Activated naive CD8-positive, alpha-beta T cell treated with anti-CD3 and anti-CD28 coated beads, Interleukin-2, amount 10 ng/mL, durations not matched to agents 7 days and 5 days (primary cell): ENCODE results near the gene KIF19. TPM values are rescaled to one million over a fixed set of nuclear protein-coding genes. Genes with fewer than 3 reads are reported as not detected.
A peak's percentile ranks its signal among the peaks of the same experiment; 100 is the strongest.
"Not testable (repeated sequence)": the region's sequence is repeated elsewhere in the genome, so short reads cannot be mapped to it uniquely, and the experiment has no call there.

Experiments
- ATAC-seq: fragments of 150-1000 bp; cut with Tn5 transposase; one replicate; pipeline ENCODE4 v1.10.0; 2021; ENCODE audit warnings: low read depth, moderate library complexity
- POLR2A ChIA-PET: fragments of 350-600 bp; sonication (Branson Sonifier 250); formaldehyde crosslinking; loops from one replicate; lab custom pipeline; 2021; ENCODE audit warnings: antibody characterized with exemption; lab: Charles Lee
- DNase-seq: peaks from one replicate; pipeline ENCODE4 v3.0.0; 2021
- H3K27ac Mint-ChIP-seq: one replicate; pipeline ENCODE4 v1.8.0; 2022; ENCODE audit warnings: mild to moderate bottlenecking, mixed read lengths
- H3K27me3 Mint-ChIP-seq: one replicate; pipeline ENCODE4 v1.8.0; 2022; ENCODE audit warnings: mild to moderate bottlenecking, moderate library complexity, mixed read lengths
- H3K36me3 Mint-ChIP-seq: one replicate; pipeline ENCODE4 v1.8.0; 2021; ENCODE audit warnings: mild to moderate bottlenecking, mixed read lengths
- H3K4me1 Mint-ChIP-seq: one replicate; pipeline ENCODE4 v1.8.0; 2021; ENCODE audit warnings: mixed read lengths
- H3K4me3 Mint-ChIP-seq: one replicate; pipeline ENCODE4 v1.8.0; 2022; ENCODE audit warnings: mild to moderate bottlenecking, moderate library complexity, mixed read lengths
- H3K9me3 Mint-ChIP-seq: one replicate; pipeline ENCODE4 v1.8.0; 2021; ENCODE audit warnings: mixed read lengths
- total RNA-seq, 2 experiments: library from RNA; stranded (reverse); gene quantifications; one replicate each; pipeline ENCODE4 v1.2.3, GENCODE V29; 2021

Gene KIF19
- total RNA-seq: under 1 TPM; 0.61 to 0.91 TPM

- DNase-seq (peak; percentile 71), ATAC-seq (peak; percentile 87)
- no peak within 1 kb of the TSS for H3K27ac Mint-ChIP-seq
- H3K36me3 Mint-ChIP-seq: no peaks in the 10 kb centered on the region
- POLR2A ChIA-PET: no interaction called here
- H3K4me3 Mint-ChIP-seq: peak within 1 kb of the TSS; percentile 40
- H3K4me1 Mint-ChIP-seq: peaks cover 19% of the 10 kb centered on the region
- peaks cover 22% of the 10 kb centered on the region for H3K27me3 Mint-ChIP-seq
- H3K9me3 Mint-ChIP-seq: no peaks in the 10 kb centered on the region
Measured at GRCh38 chr17:74325743-74326379, at the start of gene KIF19. KIF19 (plus strand) TSS chr17:74326226; CDS start chr17:74326350, 124 bp downstream.

GRCh38 chr17:74276541-74277009, 49.5 kb upstream of the KIF19 start:
- no peak for ATAC-seq
- Mint-ChIP-seq H3K36me3 (no peaks in the 10 kb centered on the region), H3K27me3 (peaks cover 14% of the 10 kb centered on the region), H3K4me1 (peaks cover 36% of the 10 kb centered on the region), H3K27ac (peak overlapping the region; percentile 59), H3K4me3 (no peak overlapping the region), H3K9me3 (no peaks in the 10 kb centered on the region)
- no peak for DNase-seq
- POLR2A ChIA-PET: no interaction called here

- H3K27me3 Mint-ChIP-seq: peaks cover 11% of the 10 kb centered on the region
- H3K4me1 Mint-ChIP-seq: peaks cover 44% of the 10 kb centered on the region
- no peak overlapping the region for H3K4me3 Mint-ChIP-seq
Measured at GRCh38 chr17:74277935-74278334, 48.1 kb upstream of the KIF19 start.

GRCh38 chr17:74279617-74280016, 46.4 kb upstream of the KIF19 start:
- H3K4me1 Mint-ChIP-seq: peaks cover 40% of the 10 kb centered on the region
- H3K27me3 Mint-ChIP-seq, DNase-seq, ATAC-seq, H3K36me3 Mint-ChIP-seq, POLR2A ChIA-PET, H3K9me3 Mint-ChIP-seq: not testable (repeated sequence)
- peak overlapping the region; percentile 90 for H3K27ac Mint-ChIP-seq
- peak overlapping the region; percentile 43 for H3K4me3 Mint-ChIP-seq

More at GRCh38 chr17:74277935-74278334, 48.1 kb upstream of the KIF19 start:
- Mint-ChIP-seq H3K27ac (no peak overlapping the region), H3K36me3 (no peaks in the 10 kb centered on the region), H3K9me3 (no peaks in the 10 kb centered on the region)
- DNase-seq: no peak
- POLR2A ChIA-PET: no interaction called here
- no peak for ATAC-seq

- POLR2A ChIA-PET: no interaction called here
- H3K9me3 Mint-ChIP-seq: no peaks in the 10 kb centered on the region
- peak overlapping the region; percentile 90 for H3K27ac Mint-ChIP-seq
- H3K4me3 Mint-ChIP-seq: peak overlapping the region; percentile 43
- peaks cover 39% of the 10 kb centered on the region for H3K4me1 Mint-ChIP-seq
- H3K36me3 Mint-ChIP-seq: no peaks in the 10 kb centered on the region
- no peak for DNase-seq
- peak; percentile 86 for ATAC-seq
- H3K27me3 Mint-ChIP-seq: peaks cover 4% of the 10 kb centered on the region
Measured at GRCh38 chr17:74280093-74280513, 45.9 kb upstream of the KIF19 start.

GRCh38 chr17:74281799-74282198, 44.2 kb upstream of the KIF19 start:
- Mint-ChIP-seq H3K27ac (peak overlapping the region; percentile 9), H3K9me3 (no peaks in the 10 kb centered on the region), H3K4me3 (no peak overlapping the region), H3K36me3 (no peaks in the 10 kb centered on the region), H3K4me1 (peaks cover 34% of the 10 kb centered on the region), H3K27me3 (no peaks in the 10 kb centered on the region)
- POLR2A ChIA-PET: no interaction called here
- no peak for ATAC-seq
- DNase-seq: no peak

GRCh38 chr17:74282274-74282586, 43.8 kb upstream of the KIF19 start:
- H3K36me3 Mint-ChIP-seq, H3K4me3 Mint-ChIP-seq, ATAC-seq, POLR2A ChIA-PET, H3K27me3 Mint-ChIP-seq, H3K9me3 Mint-ChIP-seq, DNase-seq: not testable (repeated sequence)
- Mint-ChIP-seq H3K27ac (peak overlapping the region; percentile 93), H3K4me1 (peaks cover 34% of the 10 kb centered on the region)

- Mint-ChIP-seq H3K36me3 (no peaks in the 10 kb centered on the region), H3K27me3 (no peaks in the 10 kb centered on the region), H3K4me1 (peaks cover 34% of the 10 kb centered on the region), H3K4me3 (peak overlapping the region; percentile 62), H3K27ac (peak overlapping the region; percentile 93), H3K9me3 (no peaks in the 10 kb centered on the region)
- DNase-seq (no peak), ATAC-seq (peak; percentile 70)
- POLR2A ChIA-PET: interaction anchor here (0.8 kb wide), 1 partner anchor 13 kb away, joined by 3 read pairs; no protein-coding TSS in a partner anchor
Measured at GRCh38 chr17:74282587-74283370, 43.2 kb upstream of the KIF19 start.

- no peaks in the 10 kb centered on the region for H3K9me3 Mint-ChIP-seq
- H3K36me3 Mint-ChIP-seq: no peaks in the 10 kb centered on the region
- H3K4me1 Mint-ChIP-seq: peaks cover 34% of the 10 kb centered on the region
- no peak overlapping the region for H3K27ac Mint-ChIP-seq
- H3K4me3 Mint-ChIP-seq: no peak overlapping the region
- POLR2A ChIA-PET: interaction anchor here (0.8 kb wide), 1 partner anchor 12 kb away, joined by 3 read pairs; no protein-coding TSS in a partner anchor
- no peaks in the 10 kb centered on the region for H3K27me3 Mint-ChIP-seq
- ATAC-seq (no peak), DNase-seq (no peak)
Measured at GRCh38 chr17:74283371-74283673, 42.7 kb upstream of the KIF19 start.

- peaks cover 24% of the 10 kb centered on the region for H3K4me1 Mint-ChIP-seq
- no peak for ATAC-seq
- no peaks in the 10 kb centered on the region for H3K36me3 Mint-ChIP-seq
- no peaks in the 10 kb centered on the region for H3K9me3 Mint-ChIP-seq
- DNase-seq: no peak
- H3K4me3 Mint-ChIP-seq: no peak overlapping the region
- POLR2A ChIA-PET: no interaction called here
- no peak overlapping the region for H3K27ac Mint-ChIP-seq
- H3K27me3 Mint-ChIP-seq: no peaks in the 10 kb centered on the region
Measured at GRCh38 chr17:74287031-74287602, 38.9 kb upstream of the KIF19 start.

- no peak for DNase-seq
- Mint-ChIP-seq H3K4me1 (peaks cover 12% of the 10 kb centered on the region), H3K27ac (no peak overlapping the region), H3K9me3 (no peaks in the 10 kb centered on the region), H3K27me3 (no peaks in the 10 kb centered on the region), H3K4me3 (no peak overlapping the region), H3K36me3 (no peaks in the 10 kb centered on the region)
- ATAC-seq: no peak
- POLR2A ChIA-PET: interaction anchor here (0.7 kb wide), 1 partner anchor 76 kb away, joined by 3 read pairs; no protein-coding TSS in a partner anchor
Measured at GRCh38 chr17:74288785-74289184, 37.2 kb upstream of the KIF19 start.

- POLR2A ChIA-PET: no interaction called here
- peaks cover under 1% of the 10 kb centered on the region for H3K9me3 Mint-ChIP-seq
- ATAC-seq: no peak
- peaks cover under 1% of the 10 kb centered on the region for H3K36me3 Mint-ChIP-seq
- no peak overlapping the region for H3K27ac Mint-ChIP-seq
- DNase-seq: no peak
- peaks cover under 1% of the 10 kb centered on the region for H3K27me3 Mint-ChIP-seq
- no peak overlapping the region for H3K4me3 Mint-ChIP-seq
- peaks cover 12% of the 10 kb centered on the region for H3K4me1 Mint-ChIP-seq
Measured at GRCh38 chr17:74289688-74290087, 36.3 kb upstream of the KIF19 start.

- Mint-ChIP-seq H3K27ac (no peak overlapping the region), H3K36me3 (peaks cover 2% of the 10 kb centered on the region), H3K4me1 (peaks cover 7% of the 10 kb centered on the region), H3K9me3 (peaks cover 2% of the 10 kb centered on the region), H3K4me3 (no peak overlapping the region), H3K27me3 (peaks cover 3% of the 10 kb centered on the region)
- POLR2A ChIA-PET: no interaction called here
- no peak for DNase-seq
- ATAC-seq: no peak
Measured at GRCh38 chr17:74290340-74290739, 35.7 kb upstream of the KIF19 start.
